Stimulated activated CD8-positive, alpha-beta memory T cell treated with anti-CD3 and anti-CD28 coated beads, Interleukin-7, amount 100 ng/mL, for 4 hours (primary cell): Measurements from ENCODE around the gene LRCH4.
"Not testable (repeated sequence)": the region's sequence is repeated elsewhere in the genome, so short reads cannot be mapped to it uniquely, and the experiment has no call there.

Experiments used
- DNase-seq, 2 donors: peaks; one replicate each; pipeline ENCODE4 v3.0.0-alpha.2; 2020; ENCODE audit warnings: low read depth in 2 of 2

LRCH4 gene

DNA sequence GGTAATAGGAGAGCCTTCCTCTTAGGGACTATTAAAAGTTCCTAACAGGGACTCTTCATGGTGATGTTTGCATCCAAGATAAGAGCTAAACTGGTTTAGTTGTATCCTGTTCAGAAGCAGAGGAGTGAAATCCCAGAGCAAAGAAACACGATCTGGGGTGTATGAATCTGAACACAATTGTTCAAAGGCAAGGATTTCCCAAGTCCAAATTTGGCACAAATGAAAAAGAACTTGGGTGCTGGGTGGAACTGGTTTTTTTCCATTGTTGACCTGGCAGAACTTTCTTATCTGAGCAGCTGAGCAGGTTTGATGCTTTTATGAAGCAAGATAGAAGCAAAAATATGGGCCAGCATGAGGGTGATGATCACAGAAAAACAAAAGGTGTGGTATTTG lies 41.0 kb downstream of the LRCH4 start:
- DNase-seq: no peak

DNA sequence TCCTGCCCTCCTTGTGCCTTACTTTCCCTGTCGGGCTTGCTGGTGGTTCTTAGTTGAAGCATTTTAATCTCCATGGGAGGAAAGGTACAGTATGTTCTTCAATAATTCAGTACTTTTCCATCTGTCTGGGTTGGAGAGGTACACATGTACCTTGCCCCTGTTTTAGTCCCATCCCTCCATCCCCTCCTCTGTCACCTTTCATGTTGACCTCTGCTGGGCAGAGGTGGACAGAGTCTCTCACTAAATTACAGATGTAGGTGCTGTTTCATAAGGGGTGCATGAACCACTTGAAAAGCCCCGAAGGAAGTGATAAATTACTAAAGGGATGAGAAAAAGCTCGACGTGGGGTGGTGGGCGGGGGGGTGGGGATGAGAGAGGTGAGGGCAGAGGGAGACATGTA lies 41.5 kb downstream of the LRCH4 start:
- no peak for DNase-seq

DNA sequence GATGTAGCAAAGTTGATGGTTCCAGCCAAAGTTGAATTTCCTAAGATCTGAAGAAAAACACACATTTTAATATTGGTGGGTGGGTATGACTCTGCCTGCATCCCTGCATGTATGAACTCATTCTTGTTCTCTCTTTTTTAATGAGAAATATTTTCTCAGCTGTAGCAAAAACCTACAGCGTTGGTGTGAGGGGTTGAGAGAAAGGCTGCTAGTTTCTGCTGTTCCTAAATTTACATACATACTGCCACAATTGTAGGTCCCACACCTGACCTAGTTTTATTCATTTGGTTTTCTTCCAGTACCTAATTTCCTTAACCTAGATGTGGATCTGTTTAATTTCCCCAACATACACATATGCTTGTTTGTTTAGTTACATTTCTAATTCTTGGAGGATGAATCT lies 42.3 kb downstream of the LRCH4 start:
- DNase-seq: no peak

DNA sequence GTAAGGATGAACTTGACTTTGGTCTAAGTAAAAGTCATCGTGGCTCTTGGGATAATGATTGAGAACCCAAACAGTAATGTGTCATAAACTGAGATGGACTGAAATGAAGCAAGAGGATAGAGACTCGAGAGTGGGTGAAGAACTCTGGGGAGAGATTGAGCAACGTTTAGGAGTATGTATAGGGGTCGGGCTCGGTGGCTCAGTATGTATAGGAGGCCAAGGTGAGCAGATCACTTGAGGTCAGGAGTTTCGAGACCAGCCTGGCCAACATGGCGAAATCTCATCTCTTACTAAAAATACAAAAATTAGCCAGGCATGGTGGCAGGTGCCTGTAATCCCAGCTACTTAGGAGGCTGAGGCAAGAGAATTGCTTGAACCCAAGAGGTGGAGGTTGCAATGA lies 44.6 kb downstream of the LRCH4 start:
- not testable (repeated sequence) for DNase-seq

DNA sequence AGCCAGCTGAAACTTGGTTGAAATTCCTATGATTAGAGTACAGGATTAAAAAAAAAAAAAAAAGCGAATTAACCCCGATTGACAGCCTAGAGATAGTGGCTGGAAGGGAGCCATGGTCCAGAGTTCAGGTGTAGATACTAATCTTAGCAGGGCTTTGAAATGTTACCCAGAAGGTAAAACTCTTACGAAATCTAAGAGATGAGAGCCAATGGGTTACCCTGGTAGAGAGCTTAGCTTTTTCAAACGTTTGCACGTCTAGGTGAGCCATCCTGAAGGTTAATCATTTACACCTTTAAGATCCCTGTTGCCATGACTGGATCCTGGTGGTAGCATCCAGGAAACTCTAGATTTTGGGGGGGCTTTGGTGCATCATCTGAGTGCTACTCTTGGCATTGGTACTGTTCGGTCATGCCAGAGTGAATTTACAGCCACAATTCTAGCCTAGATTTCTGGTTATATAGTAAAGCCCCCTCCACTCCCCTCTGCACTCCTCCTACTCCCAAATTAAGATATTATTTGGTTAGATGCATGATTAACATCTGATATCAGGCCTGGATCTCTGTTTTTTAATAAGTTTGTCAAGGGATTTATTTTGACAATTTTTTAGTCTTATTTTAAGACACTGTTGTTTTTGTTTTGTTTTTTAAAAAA lies 45.7 kb downstream of the LRCH4 start:
- no peak for DNase-seq

DNA sequence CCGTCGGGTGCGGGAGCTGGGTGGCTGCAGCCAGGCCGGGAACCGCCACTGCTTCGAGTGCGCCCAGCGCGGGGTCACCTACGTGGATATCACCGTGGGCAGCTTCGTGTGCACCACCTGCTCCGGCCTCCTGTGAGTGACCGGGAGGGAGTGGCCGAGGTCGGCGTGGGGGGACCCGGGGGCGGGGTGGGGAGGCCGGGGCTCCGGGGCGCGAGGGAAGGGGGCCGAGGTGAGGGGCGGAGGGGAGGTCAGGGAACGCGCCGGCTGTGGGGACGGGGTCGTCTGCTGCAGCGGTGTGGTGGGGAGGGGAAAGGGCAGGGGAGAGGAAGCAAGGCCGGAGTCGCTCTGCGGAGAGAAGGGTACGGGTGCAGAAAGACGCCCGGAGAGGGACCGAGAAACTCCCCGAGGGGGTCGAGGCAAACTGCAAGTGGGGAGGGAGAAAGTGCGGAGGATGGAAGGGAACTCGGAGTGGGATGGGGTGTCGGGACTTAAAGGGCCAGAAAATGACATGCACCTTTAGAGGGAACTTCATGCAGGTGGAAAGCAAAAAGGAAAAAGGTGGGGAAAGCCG lies 46.4 kb downstream of the LRCH4 start:
- no peak for DNase-seq

DNA sequence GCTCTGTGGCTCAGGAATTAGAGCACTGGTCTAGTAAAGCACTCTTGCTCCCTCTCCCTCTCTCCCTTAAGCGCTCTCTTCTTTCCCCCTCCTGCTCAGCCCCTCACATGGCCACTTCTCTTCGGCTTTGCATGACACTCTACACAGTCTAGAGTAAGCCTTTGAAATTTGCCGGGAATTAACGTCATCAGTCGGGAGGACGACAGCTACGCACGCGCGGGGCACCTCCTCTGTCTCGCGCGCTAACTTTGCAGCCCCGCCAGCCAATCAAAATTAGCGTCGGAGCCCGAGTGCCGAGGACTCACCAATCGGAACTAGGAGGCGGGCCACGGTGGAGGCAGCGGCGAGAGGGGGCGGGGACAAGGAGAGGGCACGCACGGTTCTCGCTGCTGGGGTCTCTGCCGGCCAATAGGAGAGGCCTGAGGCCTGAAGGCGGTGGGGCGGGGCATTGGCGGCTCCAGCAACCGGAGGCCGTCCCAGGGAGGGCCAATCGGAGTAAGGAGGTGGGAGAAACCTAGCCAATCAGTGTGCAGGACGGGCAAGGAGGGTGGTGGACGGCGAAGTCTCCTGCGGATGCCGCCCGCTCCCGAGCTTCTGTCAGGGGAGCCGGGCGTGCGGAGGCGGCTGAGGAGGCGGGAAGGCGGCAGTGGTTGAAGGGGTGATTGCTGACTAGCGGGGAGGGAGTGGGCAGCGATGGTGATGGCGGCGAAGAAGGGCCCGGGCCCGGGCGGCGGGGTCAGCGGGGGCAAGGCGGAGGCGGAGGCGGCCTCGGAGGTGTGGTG lies 47.1 kb downstream of the LRCH4 start, which contains the start of gene AGFG2:
AGFG2 (plus strand) TSS at position 550 of the 782 bp plus-strand sequence; CDS start at position 694, 144 bp downstream.
- DNase-seq: peak; percentile 100

DNA sequence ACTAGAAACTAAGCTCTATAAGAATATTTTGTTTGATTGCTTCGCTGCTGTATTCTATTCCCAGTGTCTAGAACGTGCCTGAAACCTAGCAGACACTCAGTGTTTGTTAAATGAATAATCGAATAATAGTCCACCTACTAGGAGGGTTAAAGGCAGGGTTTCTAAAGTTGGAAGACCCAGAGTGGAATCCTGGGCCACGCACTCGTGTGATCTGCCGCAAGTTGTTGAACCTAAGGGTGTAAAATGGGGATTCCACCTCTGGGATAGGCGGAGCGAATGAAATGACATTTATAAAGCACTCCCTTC lies 47.6 kb downstream of the LRCH4 start:
- DNase-seq: no peak

DNA sequence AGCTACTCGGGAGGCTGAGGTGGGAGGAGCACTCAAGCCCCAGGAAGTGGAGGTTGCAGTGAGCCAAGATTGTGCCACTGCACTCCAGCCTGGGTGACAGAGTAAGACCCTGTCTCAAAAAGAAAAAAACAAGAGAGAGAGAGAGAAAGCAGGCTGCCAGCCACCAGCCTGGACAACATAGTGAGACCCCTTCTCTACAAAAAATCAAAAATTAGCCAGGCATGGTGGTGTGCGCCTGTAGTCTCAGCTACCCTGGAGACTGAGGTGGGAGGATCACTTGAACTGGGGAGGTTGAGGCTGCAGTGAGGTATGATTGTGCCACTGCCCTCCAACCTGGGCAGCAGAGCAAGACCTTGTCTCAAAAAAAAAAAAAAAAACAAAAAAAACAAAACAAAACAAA lies 49.2 kb downstream of the LRCH4 start:
- not testable (repeated sequence) for DNase-seq

DNA sequence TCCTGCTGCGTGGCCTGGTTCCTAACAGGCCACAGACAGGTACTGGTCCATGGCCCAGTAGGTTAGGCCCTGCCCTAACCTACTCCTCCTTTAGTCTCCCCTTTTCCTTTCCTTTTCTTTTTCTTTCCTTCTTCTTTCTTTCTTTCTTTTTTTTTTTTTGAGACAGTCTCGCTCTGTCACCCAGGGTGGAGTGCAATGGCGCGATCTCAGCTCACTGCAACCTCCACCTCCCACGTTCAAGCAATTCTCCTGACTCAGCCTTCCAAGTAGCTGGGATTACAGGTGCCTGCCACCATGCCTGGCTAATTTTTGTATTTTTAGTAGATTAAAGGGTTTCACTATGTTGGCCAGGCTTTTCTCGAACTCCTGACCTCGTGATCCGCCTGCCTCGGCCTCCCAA lies 49.9 kb downstream of the LRCH4 start:
- not testable (repeated sequence) for DNase-seq

DNA sequence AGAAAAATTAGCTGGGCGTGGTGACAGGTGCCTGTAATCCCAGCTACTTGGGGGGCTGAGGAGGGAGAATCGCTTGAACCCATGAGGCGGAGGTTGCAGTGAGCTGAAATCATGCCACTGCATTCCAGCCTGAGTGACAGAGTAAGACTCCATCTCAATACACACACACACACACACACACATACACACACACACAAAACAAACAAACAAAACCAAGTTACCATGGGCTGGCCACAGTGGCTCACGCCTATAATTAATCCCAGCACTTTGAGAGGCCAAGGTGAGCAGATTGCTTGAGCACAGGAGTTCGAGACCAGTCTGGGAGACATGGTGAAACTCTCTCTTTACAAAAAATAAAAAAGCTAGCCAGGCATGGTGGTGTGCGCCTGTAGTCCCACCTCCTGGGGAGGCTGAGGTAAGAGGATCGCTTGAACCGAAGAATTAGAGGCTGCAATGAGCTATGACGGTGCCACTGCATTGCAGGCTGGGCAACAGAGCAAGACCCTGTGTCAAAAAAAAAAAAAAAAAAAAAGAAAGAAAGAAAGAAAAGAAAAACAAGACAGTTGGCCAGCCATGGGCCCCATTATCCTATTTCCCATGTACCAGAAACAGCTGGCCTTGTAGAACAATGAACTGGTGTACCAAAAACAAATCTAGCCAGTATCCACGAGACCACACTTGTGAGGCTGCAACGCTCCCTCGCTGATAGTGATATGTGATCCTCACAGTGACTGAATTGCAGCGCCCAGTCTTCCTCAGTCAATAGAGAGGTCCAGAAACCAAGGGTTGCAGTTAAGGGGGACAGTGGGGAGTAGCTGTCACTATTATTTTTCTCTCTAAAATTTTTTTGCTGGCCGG lies 53.5 kb downstream of the LRCH4 start:
- DNase-seq: no peak

DNA sequence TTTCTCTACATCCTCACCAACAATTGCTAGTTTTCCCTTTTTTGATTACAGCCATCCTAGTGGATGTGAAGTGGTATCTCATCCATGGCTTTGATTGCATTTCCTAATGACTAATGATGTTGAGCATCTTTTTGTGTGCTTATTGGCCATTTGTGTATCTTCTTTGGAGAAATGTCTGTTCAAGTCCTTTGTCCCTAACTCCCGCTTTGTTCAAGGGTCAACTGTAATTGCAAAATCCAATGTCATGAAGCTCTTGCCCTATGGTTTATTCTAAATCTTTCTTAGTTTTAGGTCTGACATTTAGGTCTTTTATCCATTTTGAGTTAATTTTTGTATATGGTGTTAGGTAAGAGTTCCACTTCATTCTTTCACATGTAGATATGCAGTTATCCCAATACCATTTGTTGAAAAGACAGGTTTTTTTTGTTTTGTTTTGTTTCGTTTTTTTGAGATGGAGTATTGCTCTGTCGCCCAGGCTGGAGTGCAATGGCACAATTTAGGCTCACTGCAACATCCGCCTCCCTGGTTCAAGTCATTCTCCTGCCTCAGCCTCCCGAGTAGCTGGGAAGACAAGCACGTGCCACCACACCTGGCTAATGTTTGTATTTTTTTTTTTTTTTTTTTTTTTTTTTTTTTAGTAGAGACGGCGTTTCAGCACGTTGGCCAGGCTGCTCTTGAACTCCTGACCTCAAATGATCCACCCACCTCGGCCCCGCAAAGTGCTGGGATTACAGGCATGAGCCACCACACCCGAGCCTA lies 57.6 kb downstream of the LRCH4 start:
- not testable (repeated sequence) for DNase-seq
